ENCODE results near the gene UST. TPM values are rescaled to one million over a fixed set of nuclear protein-coding genes. Genes with fewer than 3 reads are reported as not detected.

The UST gene
- total RNA-seq, 1 experiment from 2014 or later: 6.1 TPM

- Histone ChIP-seq H2AFZ (ENCODE audit: low read depth, low read length, poor library complexity, severe bottlenecking) (no peak overlapping the region), H3K9ac (ENCODE audit: low read length) (no peak overlapping the region), H3K4me1 (ENCODE audit: control insufficient read depth in 1 of 2, insufficient read depth in 2 of 2, low read length in 2 of 2) (no peaks in the 10 kb centered on the region), H3K4me2 (ENCODE audit: low read length) (no peak overlapping the region), H3K27me3 (ENCODE audit: insufficient read depth, low read length) (peaks cover 3% of the 10 kb centered on the region; the same call in 1 of the 2 replicates), H3K9me3 (ENCODE audit: control insufficient read depth in 1 of 2, insufficient read depth in 1 of 2, low read depth in 1 of 2, low read length in 2 of 2) (no peaks in the 10 kb centered on the region), H3K79me2 (ENCODE audit: insufficient read depth, low read length) (no peaks in the 10 kb centered on the region), H3K27ac (ENCODE audit: low read depth, low read length) (no peak overlapping the region), H4K20me1 (ENCODE audit: insufficient read depth) (no peaks in the 10 kb centered on the region), H3K9me2 (ENCODE audit: insufficient read depth) (no peaks in the 10 kb centered on the region), H3K4me3 (replicated peaks in 1 of 2; ENCODE audit: low read depth in 1 of 2, low read length in 2 of 2) (no peak overlapping the region), H3K36me3 (ENCODE audit: control insufficient read depth in 1 of 2, insufficient read depth in 2 of 2, low read length in 2 of 2) (no peaks in the 10 kb centered on the region)
- ChIA-PET CTCF (no interaction called here), RAD21 (ENCODE audit: low non-redundant PET in 1 of 2, low total read pairs in 2 of 2, uncharacterized antibody in 2 of 2, unreplicated experiment in 2 of 2) (no interaction called here), POLR2A (no interaction called here)
- intact Hi-C loops (cut with micrococcal nuclease): no loop called here
- no TSS peak for BruUV-seq (replicated peaks)
- TF ChIP-seq ZNF274 (IDR thresholded peaks at IDR 0.05; ENCODE audit: low read depth, low read length) (no peak), CBX3 (IDR thresholded peaks at IDR 0.05; ENCODE audit: low read depth) (no peak), SP1 (IDR thresholded peaks at IDR 0.05; ENCODE audit: low read depth) (no peak), EZH2 (IDR thresholded peaks at IDR 0.05) (no peak), TCF7L2 (IDR thresholded peaks at IDR 0.05; ENCODE audit: borderline replicate concordance, extremely low read depth, insufficient read depth, insufficient read length) (no peak), POLR2AphosphoS5 (IDR thresholded peaks at IDR 0.05; ENCODE audit: low read depth, low read length) (no peak), ZFX (IDR thresholded peaks at IDR 0.05) (no peak), FOSL1 (IDR thresholded peaks at IDR 0.05; ENCODE audit: low read depth) (no peak), EZH2phosphoT487 (IDR thresholded peaks at IDR 0.05; ENCODE audit: borderline replicate concordance) (no peak), SRF (IDR thresholded peaks at IDR 0.05; ENCODE audit: low read depth) (no peak), YY1 (IDR thresholded peaks at IDR 0.05; ENCODE audit: extremely low read depth, insufficient replicate concordance, low read depth, low read length) (no peak), JUND (IDR thresholded peaks at IDR 0.05) (no peak), EGR1 (IDR thresholded peaks at IDR 0.05; ENCODE audit: low read depth) (no peak)
- TF ChIP-seq, protein P1, sequence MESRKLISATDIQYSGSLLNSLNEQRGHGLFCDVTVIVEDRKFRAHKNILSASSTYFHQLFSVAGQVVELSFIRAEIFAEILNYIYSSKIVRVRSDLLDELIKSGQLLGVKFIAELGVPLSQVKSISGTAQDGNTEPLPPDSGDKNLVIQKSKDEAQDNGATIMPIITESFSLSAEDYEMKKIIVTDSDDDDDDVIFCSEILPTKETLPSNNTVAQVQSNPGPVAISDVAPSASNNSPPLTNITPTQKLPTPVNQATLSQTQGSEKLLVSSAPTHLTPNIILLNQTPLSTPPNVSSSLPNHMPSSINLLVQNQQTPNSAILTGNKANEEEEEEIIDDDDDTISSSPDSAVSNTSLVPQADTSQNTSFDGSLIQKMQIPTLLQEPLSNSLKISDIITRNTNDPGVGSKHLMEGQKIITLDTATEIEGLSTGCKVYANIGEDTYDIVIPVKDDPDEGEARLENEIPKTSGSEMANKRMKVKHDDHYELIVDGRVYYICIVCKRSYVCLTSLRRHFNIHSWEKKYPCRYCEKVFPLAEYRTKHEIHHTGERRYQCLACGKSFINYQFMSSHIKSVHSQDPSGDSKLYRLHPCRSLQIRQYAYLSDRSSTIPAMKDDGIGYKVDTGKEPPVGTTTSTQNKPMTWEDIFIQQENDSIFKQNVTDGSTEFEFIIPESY (IDR thresholded peaks at IDR 0.05; ENCODE audit: extremely low read depth, insufficient replicate concordance, low read length): no peak
- TF ChIP-seq, protein P2, sequence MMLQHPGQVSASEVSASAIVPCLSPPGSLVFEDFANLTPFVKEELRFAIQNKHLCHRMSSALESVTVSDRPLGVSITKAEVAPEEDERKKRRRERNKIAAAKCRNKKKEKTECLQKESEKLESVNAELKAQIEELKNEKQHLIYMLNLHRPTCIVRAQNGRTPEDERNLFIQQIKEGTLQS (IDR thresholded peaks at IDR 0.05): no peak
- TF ChIP-seq, protein P3, sequence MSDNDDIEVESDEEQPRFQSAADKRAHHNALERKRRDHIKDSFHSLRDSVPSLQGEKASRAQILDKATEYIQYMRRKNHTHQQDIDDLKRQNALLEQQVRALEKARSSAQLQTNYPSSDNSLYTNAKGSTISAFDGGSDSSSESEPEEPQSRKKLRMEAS (IDR thresholded peaks at IDR 0.05): no peak
- no peak for DNase-seq (ENCODE audit: low read depth, low spot score)
- ATAC-seq: no peak
Observed at GRCh38 chr6:148825492-148825891, 78.7 kb downstream of the UST start.
